IMR-90 (cell line): ENCODE results near the gene ALDOB. TPM values are rescaled to one million over a fixed set of nuclear protein-coding genes. Genes with fewer than 3 reads are reported as not detected.

Source experiments
- ATAC-seq: fragments of 200-7000 bp; cut with Tn5 transposase; 2 replicates; pipeline ENCODE4 v1.9.1; 2020; ENCODE audit warnings: low read depth, mild to moderate bottlenecking, moderate library complexity
- BruUV-seq: library from RNA; stranded (reverse); fragments of 400-500 nt; replicated peaks from 2 replicates; lab custom pipeline; 2021; lab: Mats Ljungman, UMichigan
- CTCF ChIA-PET: fragments of 300-600 bp; formaldehyde crosslinking; extraction: SDS; loops from one replicate; lab custom pipeline; 2021; ENCODE audit warnings: antibody characterized with exemption; lab: Yijun Ruan, JAX
- POLR2A ChIA-PET: fragments of 300-600 bp; sonication (Branson Sonifier 250); formaldehyde crosslinking; loops from one replicate; lab custom pipeline; 2022; ENCODE audit warnings: antibody characterized with exemption; ENCODE audit not compliant: unreplicated experiment; lab: Charles Lee
- DNase-seq: peaks from one replicate; pipeline ENCODE4 v3.0.0; 2013
- H2AFZ ChIP-seq: replicated peaks from 2 replicates; pipeline ENCODE3; 2013; ENCODE audit warnings: low read length, mild to moderate bottlenecking; ENCODE audit not compliant: poor library complexity
- H2AK5ac ChIP-seq: 2 replicates; pipeline ENCODE4 v1.6.1; 2013; ENCODE audit warnings: low read depth, low read length, inconsistent platforms
- H2AK9ac ChIP-seq: replicated peaks from 2 replicates; pipeline ENCODE3; 2013; ENCODE audit warnings: mild to moderate bottlenecking, low read depth, low read length, moderate library complexity; ENCODE audit not compliant: poor library complexity
- H2BK120ac ChIP-seq: 2 replicates; pipeline ENCODE4 v1.6.1; 2013; ENCODE audit warnings: low read depth, low read length, inconsistent platforms
- H2BK15ac ChIP-seq: 3 replicates; pipeline ENCODE4 v1.6.1; 2013; ENCODE audit warnings: low read depth, low read length, inconsistent platforms
- H2BK20ac ChIP-seq: 2 replicates; pipeline ENCODE4 v1.6.1; 2013; ENCODE audit warnings: low read depth, mild to moderate bottlenecking, inconsistent platforms, low read length, moderate library complexity
- H2BK5ac ChIP-seq: 2 replicates; pipeline ENCODE4 v1.6.1; 2013; ENCODE audit warnings: mild to moderate bottlenecking, low read depth, low read length, inconsistent platforms; ENCODE audit not compliant: poor library complexity, severe bottlenecking
- H3K14ac ChIP-seq: replicated peaks from 2 replicates; pipeline ENCODE4 v1.6.1; 2013; ENCODE audit warnings: low read depth, low read length, inconsistent platforms
- H3K18ac ChIP-seq: 2 replicates; pipeline ENCODE4 v1.6.1; 2013; ENCODE audit warnings: low read depth, low read length, control low read depth
- H3K23ac ChIP-seq: 2 replicates; pipeline ENCODE4 v1.6.1; 2013; ENCODE audit warnings: low read depth, low read length, inconsistent platforms
- H3K27ac ChIP-seq: 2 replicates; pipeline ENCODE4 v1.5.1; 2013; ENCODE audit warnings: mild to moderate bottlenecking, control low read depth, low read length; ENCODE audit not compliant: insufficient read depth
- H3K27me3 ChIP-seq: 2 replicates; pipeline ENCODE4 v1.6.1; 2013; ENCODE audit warnings: low read length; ENCODE audit not compliant: control insufficient read depth, insufficient read depth
- H3K36me3 ChIP-seq: 2 replicates; pipeline ENCODE4 v1.6.1; 2013; ENCODE audit warnings: low read length, mixed read lengths; ENCODE audit not compliant: control insufficient read depth, insufficient read depth
- H3K4ac ChIP-seq: 2 replicates; pipeline ENCODE4 v1.6.1; 2013; ENCODE audit warnings: low read depth, low read length, inconsistent platforms
- H3K4me1 ChIP-seq: 2 replicates; pipeline ENCODE4 v1.6.1; 2013; ENCODE audit warnings: low read length, mixed read lengths; ENCODE audit not compliant: control insufficient read depth, insufficient read depth
- H3K4me2 ChIP-seq: 2 replicates; pipeline ENCODE4 v1.6.1; 2013; ENCODE audit warnings: low read depth, mild to moderate bottlenecking, control low read depth, low read length, moderate library complexity
- H3K4me3 ChIP-seq: 2 replicates; pipeline ENCODE4 v1.5.1; 2013; ENCODE audit warnings: low read depth, mild to moderate bottlenecking, control low read depth, low read length, moderate library complexity; ENCODE audit not compliant: insufficient read depth
- H3K56ac ChIP-seq: 2 replicates; pipeline ENCODE4 v1.6.1; 2013; ENCODE audit warnings: low read length, inconsistent platforms; ENCODE audit not compliant: insufficient read depth; ENCODE audit errors: extremely low read depth
- H3K79me1 ChIP-seq, 2 experiments: 2 replicates each; pipeline ENCODE4 v1.6.1; 2013; ENCODE audit warnings: low read length in 2 of 2, inconsistent platforms in 1 of 2, low read depth in 1 of 2
- H3K9ac ChIP-seq: 2 replicates; pipeline ENCODE4 v1.6.1; 2013; ENCODE audit warnings: low read depth, low read length, control low read depth
- H3K9me1 ChIP-seq: 2 replicates; pipeline ENCODE4 v1.6.1; 2013; ENCODE audit warnings: low read length, inconsistent platforms; ENCODE audit not compliant: insufficient read depth
- H3K9me3 ChIP-seq: 2 replicates; pipeline ENCODE4 v1.6.1; 2013; ENCODE audit warnings: low read length; ENCODE audit not compliant: control insufficient read depth, insufficient read depth
- H4K20me1 ChIP-seq: 2 replicates; pipeline ENCODE4 v1.6.1; 2013; ENCODE audit warnings: low read length, inconsistent platforms; ENCODE audit not compliant: insufficient read depth
- H4K5ac ChIP-seq: 2 replicates; pipeline ENCODE4 v1.6.1; 2013; ENCODE audit warnings: mild to moderate bottlenecking, low read depth, low read length, control low read depth
- H4K8ac ChIP-seq, 2 experiments: 2 replicates each; pipeline ENCODE4 v1.6.1; 2013; ENCODE audit warnings: low read depth in 2 of 2, low read length in 2 of 2, control low read depth in 1 of 2, inconsistent platforms in 1 of 2
- H4K91ac ChIP-seq: 2 replicates; pipeline ENCODE4 v1.6.1; 2013; ENCODE audit warnings: low read depth, low read length, inconsistent platforms; ENCODE audit not compliant: insufficient read depth
- BHLHE40 ChIP-seq: fragments of 150-350 bp; IDR thresholded peaks from 2 replicates; pipeline ENCODE4 v1.6.1; 2016; ENCODE audit warnings: mild to moderate bottlenecking, low read depth, low read length
- CHD1 ChIP-seq: IDR thresholded peaks from 2 replicates; pipeline ENCODE4 v1.6.1; 2012; ENCODE audit warnings: low read depth, low read length, improper control_type of control experiment
- MAFK ChIP-seq: IDR thresholded peaks from 2 replicates; pipeline ENCODE4 v1.6.1; 2012; ENCODE audit warnings: low read depth, low read length, improper control_type of control experiment
- dilution Hi-C: fragments of 300-500 bp; cut with HindIII; formaldehyde crosslinking; loops from one replicate; pipeline ENCODE4 v1.14.3; 2018; ENCODE audit warnings: low sequenced_read_pairs; ENCODE audit not compliant: unreplicated experiment
- in situ Hi-C: fragments of 300-500 bp; cut with MboI; formaldehyde crosslinking; loops from 3 replicates; pipeline ENCODE4 v1.14.3; 2019; ENCODE audit warnings: low sequenced_read_pairs, inconsistent platforms, mixed read lengths
- intact Hi-C: fragments of 100-400 bp; cut with micrococcal nuclease; formaldehyde crosslinking; loops from 2 replicates; pipeline ENCODE4 v1.10.0; 2022
- polyA plus RNA-seq, 3 experiments: library from polyadenylated mRNA; depleted of rRNA; stranded (reverse); fragments of >200 nt; gene quantifications; 2 replicates each; pipeline ENCODE4 v1.2.3, GENCODE V29; 2012; ENCODE audit warnings: low replicate concordance in 1 of 3
- total RNA-seq: library from RNA; depleted of rRNA; stranded (reverse); fragments of >200 nt; gene quantifications from 2 replicates; pipeline ENCODE4 v1.2.3, GENCODE V29; 2012
- TF ChIP-seq, protein P1 (sequence below): fragments of 150-350 bp; IDR thresholded peaks from 2 replicates; pipeline ENCODE4 v1.6.1; 2016; ENCODE audit warnings: low read depth, mild to moderate bottlenecking, low read length, moderate library complexity, borderline replicate concordance

Gene ALDOB
- total and polyA plus RNA-seq, 2 of the 4 experiments (the other 2 are of a cell fraction) = not detected

DNA sequence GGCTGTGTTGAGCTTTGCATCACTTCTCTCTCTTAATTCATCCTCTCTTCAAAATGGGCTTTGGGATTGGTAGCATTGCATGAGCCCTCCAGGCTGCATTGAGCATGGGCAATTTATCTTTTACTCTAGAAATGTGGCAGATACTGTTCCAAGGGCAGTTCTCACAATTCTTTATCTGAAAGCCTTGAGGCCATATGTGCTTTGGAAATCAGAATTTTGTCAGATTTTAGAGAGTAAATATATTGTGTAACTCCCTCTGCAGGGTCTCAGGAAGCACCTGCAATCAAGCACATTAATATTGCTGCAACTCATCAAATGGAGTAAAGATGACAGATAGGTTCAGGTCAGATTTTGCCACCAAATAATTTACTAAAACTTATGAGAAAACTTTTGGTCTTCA, 17.6 kb downstream of the ALDOB start:
- CTCF ChIA-PET = no interaction called here

More for the DNA sequence above, 17.6 kb downstream of the ALDOB start:
- no TSS peak for BruUV-seq
- H3K9ac ChIP-seq = no peak overlapping the region
- H2BK5ac ChIP-seq = no peak overlapping the region
- dilution Hi-C loops (no loop called here), in situ Hi-C loops (no loop called here), intact Hi-C loops (no loop called here)
- no peaks in the 10 kb centered on the region for H3K36me3 ChIP-seq
- H4K20me1 ChIP-seq = no peaks in the 10 kb centered on the region
- H2AK5ac ChIP-seq = no peak overlapping the region
- H2BK15ac ChIP-seq = no peak overlapping the region
- H2BK120ac ChIP-seq = no peak overlapping the region
- H2BK20ac ChIP-seq = no peak overlapping the region
- no peak overlapping the region for H2AK9ac ChIP-seq
- no peak overlapping the region for H4K91ac ChIP-seq
- POLR2A ChIA-PET = interaction anchor here (0.6 kb wide), 1 partner anchor 1073 kb away, joined by 3 read pairs; no protein-coding TSS in a partner anchor
- no peak overlapping the region for H3K27ac ChIP-seq
- TF ChIP-seq BHLHE40 (no peak), CHD1 (no peak), MAFK (no peak)
- TF ChIP-seq, protein P1, sequence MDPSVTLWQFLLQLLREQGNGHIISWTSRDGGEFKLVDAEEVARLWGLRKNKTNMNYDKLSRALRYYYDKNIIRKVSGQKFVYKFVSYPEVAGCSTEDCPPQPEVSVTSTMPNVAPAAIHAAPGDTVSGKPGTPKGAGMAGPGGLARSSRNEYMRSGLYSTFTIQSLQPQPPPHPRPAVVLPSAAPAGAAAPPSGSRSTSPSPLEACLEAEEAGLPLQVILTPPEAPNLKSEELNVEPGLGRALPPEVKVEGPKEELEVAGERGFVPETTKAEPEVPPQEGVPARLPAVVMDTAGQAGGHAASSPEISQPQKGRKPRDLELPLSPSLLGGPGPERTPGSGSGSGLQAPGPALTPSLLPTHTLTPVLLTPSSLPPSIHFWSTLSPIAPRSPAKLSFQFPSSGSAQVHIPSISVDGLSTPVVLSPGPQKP = no peak
- no peak overlapping the region for H4K5ac ChIP-seq
- H3K56ac ChIP-seq = no peak overlapping the region
- H3K27me3 ChIP-seq = no peaks in the 10 kb centered on the region
- H3K9me3 ChIP-seq = peaks cover 16% of the 10 kb centered on the region
- no peak overlapping the region for H3K4me3 ChIP-seq
- no peak overlapping the region for H4K8ac ChIP-seq
- no peaks in the 10 kb centered on the region for H3K79me1 ChIP-seq
- H3K18ac ChIP-seq = no peak overlapping the region
- H3K14ac ChIP-seq = no peak overlapping the region
- ATAC-seq = no peak
- no peak overlapping the region for H3K23ac ChIP-seq
- no peaks in the 10 kb centered on the region for H3K4me1 ChIP-seq
- no peak overlapping the region for H2AFZ ChIP-seq
- no peaks in the 10 kb centered on the region for H3K9me1 ChIP-seq
- H3K4me2 ChIP-seq = no peak overlapping the region
- H3K4ac ChIP-seq = no peak overlapping the region
- DNase-seq = no peak
